Endothelial cell of umbilical vein (primary cell): Measurements from ENCODE around the gene TRPM3.

Source experiments
- CTCF ChIP-seq, 2 donors: IDR thresholded peaks; 1 replicate in 1 of 2; 2 replicates in 1 of 2; pipeline ENCODE4 v1.5.1; 2011; ENCODE audit warnings: low read length in 2 of 2, mild to moderate bottlenecking in 2 of 2, moderate library complexity in 2 of 2, control low read depth in 1 of 2, inconsistent platforms in 1 of 2, low read depth in 1 of 2; ENCODE audit not compliant: insufficient read depth in 1 of 2; ENCODE audit errors: extremely low read depth in 1 of 2
- JUN ChIP-seq: IDR thresholded peaks from 2 replicates; pipeline ENCODE4 v1.6.1; 2011; ENCODE audit warnings: borderline replicate concordance, low read depth; ENCODE audit not compliant: insufficient read length, insufficient read depth
- POLR2AphosphoS5 ChIP-seq: IDR thresholded peaks from 2 replicates; pipeline ENCODE4 v1.6.1; 2012; ENCODE audit warnings: low read depth, mild to moderate bottlenecking, control low read depth, low read length, moderate library complexity; ENCODE audit not compliant: insufficient read depth

GRCh38 chr9:70607926-70608325, 513.5 kb downstream of the TRPM3 start:
- TF ChIP-seq POLR2AphosphoS5: no peak
- no peak for TF ChIP-seq JUN
- TF ChIP-seq CTCF (IDR thresholded peaks at IDR 0.05; ENCODE audit: extremely low read depth in 1 of 2, insufficient read depth in 1 of 2, low read depth in 1 of 2, low read length in 2 of 2): no peak
